DOHH2 (cell line): ENCODE results near the gene SMIM5.

ENCODE experiments used
- EZH2phosphoT487 ChIP-seq: fragments of 200-600 bp; sonication (generic); IDR thresholded peaks from 2 replicates; pipeline ENCODE4 v1.6.1; 2017; ENCODE audit warnings: borderline replicate concordance, mild to moderate bottlenecking, antibody characterized with exemption, low read length, moderate library complexity, mixed read lengths
- TF ChIP-seq, protein P1 (sequence below): fragments of 200-600 bp; sonication (generic); IDR thresholded peaks from one replicate; pipeline ENCODE4 v1.5.1; 2014; ENCODE audit warnings: antibody characterized with exemption, mild to moderate bottlenecking, low read depth, low read length; ENCODE audit not compliant: poor library complexity, severe bottlenecking

DNA sequence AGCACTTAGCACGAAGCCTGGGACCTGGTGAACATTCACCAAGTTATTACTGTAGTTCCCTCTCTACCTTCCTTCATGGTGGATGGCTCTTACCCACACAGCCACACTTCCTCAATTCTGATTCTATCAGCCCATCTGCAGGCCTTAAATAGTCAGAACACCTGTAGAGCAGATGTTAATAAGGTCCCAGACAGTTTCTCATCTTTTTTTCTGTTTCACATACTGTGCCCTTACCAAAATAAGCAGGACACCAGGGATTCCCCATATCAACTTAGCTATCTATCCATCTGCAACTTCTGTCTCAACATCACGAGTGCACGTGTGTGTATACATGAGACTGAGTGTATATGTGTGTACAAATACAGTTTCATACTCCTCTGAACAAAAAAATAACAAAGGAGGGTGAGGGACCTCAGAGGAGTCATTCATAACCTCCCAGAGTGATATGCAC is 30.9 kb downstream of the SMIM5 start:
- TF ChIP-seq, protein P1, sequence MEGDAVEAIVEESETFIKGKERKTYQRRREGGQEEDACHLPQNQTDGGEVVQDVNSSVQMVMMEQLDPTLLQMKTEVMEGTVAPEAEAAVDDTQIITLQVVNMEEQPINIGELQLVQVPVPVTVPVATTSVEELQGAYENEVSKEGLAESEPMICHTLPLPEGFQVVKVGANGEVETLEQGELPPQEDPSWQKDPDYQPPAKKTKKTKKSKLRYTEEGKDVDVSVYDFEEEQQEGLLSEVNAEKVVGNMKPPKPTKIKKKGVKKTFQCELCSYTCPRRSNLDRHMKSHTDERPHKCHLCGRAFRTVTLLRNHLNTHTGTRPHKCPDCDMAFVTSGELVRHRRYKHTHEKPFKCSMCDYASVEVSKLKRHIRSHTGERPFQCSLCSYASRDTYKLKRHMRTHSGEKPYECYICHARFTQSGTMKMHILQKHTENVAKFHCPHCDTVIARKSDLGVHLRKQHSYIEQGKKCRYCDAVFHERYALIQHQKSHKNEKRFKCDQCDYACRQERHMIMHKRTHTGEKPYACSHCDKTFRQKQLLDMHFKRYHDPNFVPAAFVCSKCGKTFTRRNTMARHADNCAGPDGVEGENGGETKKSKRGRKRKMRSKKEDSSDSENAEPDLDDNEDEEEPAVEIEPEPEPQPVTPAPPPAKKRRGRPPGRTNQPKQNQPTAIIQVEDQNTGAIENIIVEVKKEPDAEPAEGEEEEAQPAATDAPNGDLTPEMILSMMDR = no peak
- no peak for TF ChIP-seq EZH2phosphoT487
